CD4-positive, alpha-beta T cell treated with Interleukin-4 for 4 hours (primary cell): ENCODE data around the gene CPED1.
"Not testable (repeated sequence)": the region's sequence is repeated elsewhere in the genome, so short reads cannot be mapped to it uniquely, and the experiment has no call there.

Experiments used
- DNase-seq: peaks from one replicate; pipeline ENCODE4 v3.0.0-alpha.2; 2020

Gene CPED1

DNA sequence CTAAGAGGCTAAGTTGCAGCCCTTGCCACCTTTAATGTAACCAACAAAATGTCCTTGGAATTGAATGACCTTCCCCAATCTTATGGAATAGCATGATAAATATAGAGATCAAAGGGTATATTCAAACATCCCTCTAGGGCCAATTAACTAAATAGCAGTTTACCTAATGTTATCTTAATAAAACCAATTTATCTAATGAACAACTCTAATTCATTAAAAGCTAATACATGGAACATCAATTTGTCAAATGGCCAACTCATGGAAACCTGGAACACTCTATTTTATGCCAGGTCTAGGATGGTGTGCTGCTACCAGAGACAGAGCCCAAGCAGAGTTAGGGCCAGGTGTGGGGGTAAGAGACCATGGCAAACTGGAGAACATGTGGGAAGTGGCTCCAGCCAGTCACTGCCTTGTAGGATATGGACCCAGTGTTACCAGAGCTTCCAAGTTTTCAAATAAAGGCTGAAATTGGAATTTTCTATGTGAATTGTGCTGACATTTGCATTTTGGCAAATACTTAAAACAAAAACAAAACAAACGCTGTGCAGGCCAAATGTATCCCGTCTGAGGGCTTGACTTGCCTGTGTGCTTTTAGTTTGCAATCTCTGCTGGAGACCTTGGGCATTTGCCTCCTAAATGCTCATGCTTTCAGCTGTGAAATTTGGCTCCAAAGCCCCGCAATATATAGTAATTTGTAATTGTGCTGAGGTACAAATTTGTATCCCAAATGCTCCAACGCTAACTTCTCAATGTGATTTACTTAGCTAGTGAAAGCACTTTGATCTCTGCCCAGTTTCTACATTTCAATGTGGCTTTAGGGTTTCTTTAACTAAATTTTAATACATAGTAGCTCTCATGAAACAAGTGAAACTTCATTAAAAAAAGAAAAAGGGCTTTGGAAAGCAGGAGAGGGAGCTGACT lies 55.1 kb downstream of the CPED1 start:
- DNase-seq, result no peak

GRCh38 chr7:121045090-121045489 lies 56.6 kb downstream of the CPED1 start:
- DNase-seq, result no peak

DNA sequence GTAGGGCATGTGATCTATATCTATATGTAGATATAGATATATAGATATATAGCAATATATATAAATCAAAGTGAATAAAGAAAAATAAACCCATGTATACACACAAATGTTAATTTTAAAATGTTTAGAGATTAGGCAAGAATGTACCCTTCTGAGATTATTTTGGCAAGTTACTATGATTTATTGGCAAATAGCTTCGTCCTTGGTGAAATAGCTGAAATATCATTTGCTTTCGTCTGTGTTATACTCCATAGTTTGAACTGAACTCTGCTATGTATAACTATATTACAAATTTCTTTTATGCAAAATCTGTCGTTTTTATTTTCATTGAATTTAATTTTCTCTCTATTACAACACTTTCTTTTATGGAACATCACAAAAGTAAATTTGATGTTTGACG lies 57.5 kb downstream of the CPED1 start:
- no peak for DNase-seq

- no peak for DNase-seq
Measured at GRCh38 chr7:121046893-121047468, 58.5 kb downstream of the CPED1 start.

- no peak for DNase-seq
Measured at GRCh38 chr7:121048195-121048594, 59.7 kb downstream of the CPED1 start.

- no peak for DNase-seq
Measured at GRCh38 chr7:121049028-121049791, 60.7 kb downstream of the CPED1 start.

- no peak for DNase-seq
Measured at GRCh38 chr7:121049897-121050296, 61.4 kb downstream of the CPED1 start.

DNA sequence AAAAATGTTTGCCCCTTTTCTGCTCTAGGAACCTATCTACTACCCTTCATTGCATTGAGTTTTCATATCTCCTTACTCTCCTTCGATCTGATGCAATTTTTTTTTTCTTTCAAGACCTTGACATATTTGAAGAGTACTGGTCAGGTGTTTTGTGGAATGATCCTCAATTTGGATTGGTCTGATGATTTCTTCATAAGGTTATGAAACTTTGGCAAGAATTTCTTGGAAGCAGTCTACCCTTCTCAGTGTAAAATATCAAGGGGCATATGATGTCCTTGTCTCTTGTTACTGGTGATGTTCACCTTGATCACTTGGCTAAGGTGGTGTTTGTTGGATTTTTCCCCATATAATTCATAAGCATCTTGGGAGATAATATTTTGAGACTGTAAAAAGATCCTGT lies 64.7 kb downstream of the CPED1 start:
- DNase-seq, result no peak

DNA sequence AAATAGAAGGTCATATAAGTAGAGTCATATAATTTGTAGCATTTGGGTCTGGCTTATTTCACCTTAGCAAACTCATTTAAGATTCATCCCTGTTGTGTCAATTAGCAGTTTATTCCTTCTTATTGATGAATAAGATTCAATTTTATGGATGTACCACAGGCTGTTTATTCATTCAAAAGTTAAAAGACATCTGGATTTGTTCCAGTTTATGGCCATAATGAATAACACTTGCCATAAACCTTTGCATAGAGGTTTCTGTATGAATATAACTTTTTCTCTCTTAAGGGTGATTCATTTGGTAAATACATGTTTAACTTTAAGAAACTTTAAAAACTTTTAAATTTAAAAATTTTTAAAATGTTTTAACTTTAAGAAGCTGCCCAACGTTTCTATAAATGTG lies 66.4 kb downstream of the CPED1 start:
- DNase-seq, result no peak

DNA sequence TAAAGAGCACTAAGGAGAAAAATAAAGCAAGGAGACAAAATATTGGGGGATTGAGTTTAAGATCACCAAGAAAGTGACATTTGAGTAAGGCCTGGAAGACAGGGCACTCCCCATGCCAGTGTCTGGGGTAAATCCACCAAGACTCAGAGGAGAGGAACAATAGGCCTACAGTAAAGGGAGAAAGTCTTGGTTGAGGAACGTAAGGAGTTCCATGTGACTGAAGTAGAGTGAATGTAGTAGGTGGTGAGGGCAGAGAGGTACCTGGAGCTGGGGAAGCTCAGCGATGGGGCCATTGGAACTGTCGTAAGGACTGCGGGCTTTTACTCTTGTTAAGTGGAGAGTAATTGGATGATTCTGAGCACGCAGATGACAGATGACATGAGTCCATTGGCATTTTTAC lies 69.4 kb downstream of the CPED1 start:
- no peak for DNase-seq

- no peak for DNase-seq
Measured at GRCh38 chr7:121058975-121059374, 70.5 kb downstream of the CPED1 start.

DNA sequence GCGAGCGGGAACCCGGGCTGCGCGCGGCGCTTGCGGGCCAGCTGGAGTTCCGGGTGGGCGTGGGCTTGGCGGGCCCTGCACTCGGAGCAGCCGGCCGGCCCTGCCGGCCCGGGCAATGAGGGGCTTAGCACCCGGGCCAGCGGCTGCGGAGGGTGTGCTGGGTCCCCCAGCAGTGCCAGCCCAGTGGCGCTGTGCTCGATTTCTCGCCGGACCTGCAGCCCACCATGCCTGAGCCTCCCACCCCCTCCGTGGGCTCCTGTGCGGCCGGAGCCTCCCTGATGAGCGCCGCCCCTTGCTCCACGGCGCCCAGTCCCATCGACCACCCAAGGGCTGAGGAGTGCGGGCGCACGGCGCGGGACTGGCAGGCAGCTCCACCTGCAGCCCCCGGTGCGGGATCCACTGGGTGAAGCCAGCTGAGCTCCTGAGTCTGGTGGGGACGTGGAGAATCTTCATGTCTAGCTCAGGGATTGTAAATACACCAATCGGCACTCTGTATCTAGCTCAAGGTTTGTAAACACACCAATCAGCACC lies 71.5 kb downstream of the CPED1 start:
- DNase-seq, result not testable (repeated sequence)

DNA sequence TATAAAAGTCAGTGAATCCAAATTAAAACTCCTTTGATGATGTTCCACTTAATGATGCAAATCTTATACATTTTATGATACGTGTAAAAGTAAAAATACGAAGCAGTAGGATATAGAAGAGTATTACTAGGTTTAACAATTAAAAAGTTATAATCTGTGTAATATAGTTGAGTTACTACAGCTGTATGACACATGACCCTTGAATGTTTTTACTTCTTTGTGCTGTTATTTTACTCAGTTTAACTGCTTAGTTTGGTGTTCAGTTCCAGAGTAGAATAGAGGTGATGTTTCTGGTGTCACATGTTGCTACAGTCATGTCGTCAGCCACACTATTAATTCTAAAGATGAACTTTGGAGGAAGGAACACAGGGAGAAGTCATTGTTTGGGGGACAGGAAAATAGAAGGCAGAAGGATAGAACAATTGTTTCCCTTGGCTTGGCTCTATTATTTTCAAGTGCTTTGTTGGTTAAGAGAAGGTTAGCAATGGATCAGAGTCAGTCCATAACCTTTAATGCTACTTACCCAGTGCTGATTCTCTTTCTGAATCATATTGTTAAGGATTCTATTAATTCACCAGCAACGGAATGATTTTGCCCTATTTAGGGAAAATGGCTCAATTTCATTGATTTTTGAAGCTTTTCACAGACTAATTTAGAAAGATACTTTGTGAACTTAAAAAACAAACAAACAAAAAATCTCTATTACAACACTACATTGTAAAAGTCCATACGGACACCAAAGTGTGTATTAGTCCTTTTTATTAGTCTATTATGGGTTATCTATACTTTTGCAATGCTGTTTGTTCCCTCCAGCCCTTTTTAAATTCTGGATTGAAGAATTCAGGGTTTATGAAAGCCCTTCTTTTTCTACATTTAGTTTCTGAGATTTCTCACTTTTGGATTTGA lies 73.4 kb downstream of the CPED1 start:
- no peak for DNase-seq

DNA sequence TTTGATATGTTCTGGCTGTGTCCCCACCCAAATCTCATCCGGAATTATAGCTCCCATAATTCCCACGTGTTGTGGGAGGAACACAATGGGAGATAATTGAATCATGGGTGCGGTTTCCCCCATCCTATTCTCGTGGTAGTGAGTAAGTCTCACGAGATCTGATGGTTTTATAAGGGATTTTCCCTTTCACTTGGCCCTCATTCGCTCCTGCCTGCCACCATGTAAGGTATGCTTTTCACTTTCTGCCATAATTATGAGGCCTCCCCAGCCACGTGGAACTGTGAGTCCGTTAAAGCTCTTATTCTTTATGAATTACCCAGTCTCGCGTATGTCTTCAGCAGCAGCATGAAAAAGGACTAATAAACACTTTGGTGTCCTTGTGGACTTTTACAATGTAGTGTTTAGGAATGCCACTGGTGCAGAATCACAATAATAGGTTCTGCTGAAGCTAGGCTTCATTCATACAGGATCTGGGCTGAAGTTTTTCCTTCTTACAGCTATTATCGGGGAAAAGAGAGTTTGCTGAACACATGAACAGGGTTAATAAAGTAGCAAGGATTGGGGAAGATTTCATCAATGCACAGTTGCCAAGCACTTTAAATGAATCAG lies 74.3 kb downstream of the CPED1 start:
- DNase-seq, result no peak

DNA sequence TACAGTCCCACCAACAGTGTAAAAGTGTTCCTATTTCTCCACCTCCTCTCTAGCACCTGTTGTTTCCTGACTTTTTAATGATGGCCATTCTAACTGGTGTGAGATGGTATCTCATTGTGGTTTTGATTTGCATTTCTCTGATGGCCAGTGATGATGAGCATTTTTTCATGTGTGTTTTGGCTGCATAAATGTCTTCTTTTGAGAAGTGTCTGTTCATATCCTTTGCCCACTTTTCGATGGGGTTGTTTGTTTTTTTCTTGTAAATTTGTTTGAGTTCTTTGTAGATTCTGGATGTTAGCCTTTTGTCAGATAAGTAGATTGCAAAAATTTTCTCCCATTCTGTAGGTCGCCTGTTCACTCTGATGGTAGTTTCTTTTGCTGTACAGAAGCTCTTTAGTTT lies 79.2 kb downstream of the CPED1 start:
- not testable (repeated sequence) for DNase-seq

DNA sequence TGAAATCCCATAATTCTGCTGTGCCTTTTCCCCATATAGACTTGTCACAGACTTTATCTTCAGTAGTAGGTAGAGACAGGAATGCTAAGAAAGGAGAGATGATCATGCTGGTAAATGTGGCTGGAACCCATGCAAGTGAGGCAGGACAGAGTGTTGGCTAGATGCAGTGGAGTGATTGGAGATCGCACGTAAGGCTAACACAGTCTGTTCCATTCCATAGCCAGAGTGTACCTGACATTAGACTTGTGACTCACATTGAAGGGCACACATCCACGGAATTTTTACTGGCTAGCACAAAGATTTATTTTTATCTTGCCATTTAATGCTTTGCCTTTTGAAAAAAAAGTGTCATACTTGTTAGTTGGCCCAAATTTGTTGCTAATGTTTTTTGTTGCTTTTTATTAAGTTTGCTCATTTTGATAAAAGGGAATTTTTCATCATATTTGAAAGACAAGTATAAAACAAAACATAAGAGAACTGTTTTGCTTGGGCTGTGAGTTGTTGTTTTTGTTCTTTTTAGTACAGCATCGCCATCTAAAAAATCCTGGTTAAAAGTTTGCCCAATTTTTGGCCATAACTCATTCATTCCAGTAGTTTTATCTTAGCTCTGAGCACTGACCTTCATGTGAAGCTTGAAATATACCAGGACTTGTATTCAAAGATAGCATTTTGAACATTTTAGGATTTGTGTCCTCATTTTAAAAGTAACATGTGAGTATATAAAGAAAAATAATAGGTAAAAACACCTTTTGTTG lies 81.0 kb downstream of the CPED1 start:
- no peak for DNase-seq

DNA sequence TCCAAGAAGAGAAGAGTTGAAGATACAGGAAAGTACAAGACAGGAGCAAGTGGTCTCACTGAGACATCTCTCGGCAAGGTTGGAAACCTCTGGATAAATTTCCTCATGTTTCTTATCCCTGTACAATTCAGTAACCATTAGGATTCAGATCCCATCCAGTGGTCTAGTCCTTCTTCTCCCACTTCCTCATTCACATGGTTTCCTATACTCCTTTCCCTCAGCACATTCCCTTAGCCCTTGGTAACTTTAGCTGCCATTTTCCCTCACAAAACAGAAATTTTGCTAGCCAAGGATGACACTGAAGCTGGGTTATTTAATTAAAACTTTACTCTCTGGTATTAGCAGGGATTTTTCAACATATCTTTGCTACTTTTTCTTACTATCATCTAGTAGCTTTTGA lies 82.6 kb downstream of the CPED1 start:
- no peak for DNase-seq

DNA sequence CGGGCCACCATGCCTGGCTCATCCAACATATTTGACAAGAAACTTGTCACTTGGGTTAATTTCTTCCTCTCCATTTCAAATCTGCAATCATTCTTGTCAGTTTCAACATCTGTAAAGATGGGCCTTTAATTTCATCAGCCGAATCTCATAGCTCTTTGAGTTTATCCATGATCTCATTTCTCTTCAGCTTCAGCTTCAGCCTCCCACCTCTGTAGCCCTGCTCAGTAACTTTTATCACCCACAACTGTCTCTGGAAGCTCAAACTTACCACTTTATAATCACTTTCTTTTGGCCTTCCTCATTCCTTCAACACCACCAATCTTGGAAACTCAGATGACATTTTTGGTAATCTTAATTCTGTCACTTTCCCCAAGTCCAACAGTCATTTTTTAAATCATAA lies 83.2 kb downstream of the CPED1 start:
- DNase-seq, result no peak

DNA sequence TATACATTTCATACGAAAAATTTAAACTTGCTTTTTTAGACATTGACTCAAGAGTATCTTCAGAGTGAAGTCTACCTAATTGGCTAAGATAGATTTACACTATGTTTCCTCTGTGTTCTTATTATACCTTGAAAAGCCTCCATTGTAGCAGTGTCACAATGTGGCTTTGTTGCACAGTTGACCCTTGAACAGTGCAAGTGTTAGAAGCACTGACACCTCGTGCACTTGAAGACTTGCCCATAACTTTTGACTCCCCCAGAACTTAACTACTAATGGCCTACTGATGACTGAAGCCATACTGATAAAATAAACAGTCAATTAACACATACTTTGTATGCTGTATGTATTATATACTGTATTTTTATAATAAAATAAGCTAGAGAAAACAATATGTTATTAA lies 84.3 kb downstream of the CPED1 start:
- DNase-seq, result no peak

- no peak for DNase-seq
Measured at GRCh38 chr7:121073463-121074099, 85.1 kb downstream of the CPED1 start.

DNA sequence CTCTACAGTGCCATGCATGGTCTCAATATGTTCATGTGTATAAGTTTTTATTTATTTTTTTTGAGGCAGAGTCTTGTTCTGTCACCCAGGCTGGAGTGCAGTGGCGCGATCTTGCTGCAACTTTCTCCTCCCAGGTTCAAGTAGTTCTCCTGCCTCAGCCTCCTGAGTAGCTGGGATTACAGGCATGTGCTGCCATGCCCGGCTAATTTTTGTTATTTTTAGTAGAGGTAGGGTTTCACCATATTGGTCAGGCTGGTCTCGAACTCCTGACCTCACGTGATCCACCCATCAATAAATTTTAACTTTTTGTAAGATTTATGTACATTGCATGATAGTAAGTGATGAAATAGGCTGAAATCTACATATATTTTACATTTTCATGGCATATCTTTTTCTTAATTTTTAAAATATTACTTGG lies 86.9 kb downstream of the CPED1 start:
- not testable (repeated sequence) for DNase-seq
